Measurements from ENCODE around the gene USP34. TPM values are rescaled to one million over a fixed set of nuclear protein-coding genes. Genes with fewer than 3 reads are reported as not detected.

Gene USP34
- total and polyA plus RNA-seq, 2 of the 8 experiments (the other 6 are each of a cell fraction or from before 2014, with no cell fraction given) = 56.7 to 91.7 TPM

DNA sequence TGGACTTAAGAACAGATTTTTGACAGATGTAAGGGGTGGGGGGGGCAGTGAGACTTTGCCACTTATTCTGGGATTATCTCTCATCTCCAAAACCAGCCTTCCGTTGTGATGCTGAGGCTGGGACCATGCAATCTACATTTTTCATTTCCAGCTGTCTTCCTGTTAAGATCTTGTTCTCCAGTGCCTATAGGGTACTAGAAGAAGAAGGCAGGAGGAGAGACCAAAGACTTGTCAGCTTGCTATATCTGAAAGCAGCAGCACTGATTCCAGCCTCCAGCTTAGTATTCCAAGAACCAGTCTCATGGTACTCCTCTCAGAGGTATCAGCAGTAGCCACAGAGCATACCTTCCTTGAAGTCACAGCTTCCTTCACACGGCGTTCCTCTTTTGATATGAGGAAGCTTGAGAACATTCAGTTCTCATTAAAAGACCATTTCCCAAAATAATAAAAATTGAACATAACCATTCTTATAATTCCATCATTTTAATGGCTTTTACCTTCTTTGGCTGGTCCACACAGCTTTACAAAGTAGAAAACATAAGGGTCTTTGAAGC lies 49.8 kb downstream of the USP34 start:
- TF ChIP-seq EP300 (IDR thresholded peaks at IDR 0.05; ENCODE audit: borderline replicate concordance in 1 of 2, low read depth in 2 of 2, low read length in 2 of 2) (no peak), SIRT6 (IDR thresholded peaks at IDR 0.05; ENCODE audit: low read length) (no peak), EZH2 (IDR thresholded peaks at IDR 0.05; ENCODE audit: low read depth, low read length, severe bottlenecking) (no peak), CBX5 (IDR thresholded peaks at IDR 0.05; ENCODE audit: low read depth, low read length) (no peak)
- H2AK5ac ChIP-seq (ENCODE audit: low read depth, low read length) = no peak overlapping the region
- no peak overlapping the region for H2BK120ac ChIP-seq (replicated peaks; ENCODE audit: low read depth, low read length)
- peaks cover 15 to 79% of the 10 kb centered on the region in 2 experiments for H3K79me2 ChIP-seq (ENCODE audit: control insufficient read depth in 1 of 2, insufficient read depth in 2 of 2, low read length in 2 of 2)
- ChIA-PET POLR2A (ENCODE audit: partially characterized antibody) (interaction anchor here (0.6 to 1.7 kb wide), 3 partner anchors 51 to 82 kb away, joined by 3 to 4 read pairs (median 4); no protein-coding TSS in a partner anchor), CTCF (ENCODE audit: partially characterized antibody) (interaction anchor here (0.9 kb wide), 1 partner anchor 25 kb away, joined by 3 read pairs; no protein-coding TSS in a partner anchor)
- H2BK12ac ChIP-seq (ENCODE audit: low read depth, low read length) = no peak overlapping the region
- no peak overlapping the region for H4K91ac ChIP-seq (replicated peaks; ENCODE audit: insufficient read length, low read length)
- H3K9ac ChIP-seq (replicated peaks in 1 of 4; ENCODE audit: extremely low read depth in 1 of 4, low read depth in 3 of 4, low read length in 3 of 4) = no peak overlapping the region
- H3K4me3 ChIP-seq (ENCODE audit: extremely low read depth in 1 of 4, insufficient read depth in 2 of 4, low read depth in 3 of 4, low read length in 4 of 4) = no peak overlapping the region
- no peak overlapping the region for H2BK5ac ChIP-seq (ENCODE audit: low read depth, low read length)
- H3K27ac ChIP-seq (ENCODE audit: low read depth, low read length) = no peak overlapping the region
- H3K9me3 ChIP-seq (ENCODE audit: insufficient read depth in 2 of 2, low read depth in 1 of 2, low read length in 1 of 2) = no peaks in the 10 kb centered on the region
- no peak overlapping the region for H3K56ac ChIP-seq (replicated peaks; ENCODE audit: insufficient read length, low read depth, low read length)
- peaks cover 4 to 10% of the 10 kb centered on the region in 2 experiments for H4K20me1 ChIP-seq (replicated peaks in 1 of 2; ENCODE audit: control insufficient read depth in 1 of 2, insufficient read depth in 2 of 2, low read length in 2 of 2)
- no peak overlapping the region for H3K14ac ChIP-seq (ENCODE audit: insufficient read length)
- peaks cover 3% of the 10 kb centered on the region for H3K79me1 ChIP-seq (ENCODE audit: low read depth, low read length)
- WGBS, 2 experiments (ENCODE audit: extremely low coverage in 1 of 2, insufficient coverage in 1 of 2, insufficient read length in 1 of 2, insufficient replicate concordance in 2 of 2, low coverage in 1 of 2, low lambda C conversion rate in 2 of 2, missing lambda C conversion rate in 1 of 2) = 89% methylated on average over 3 of the region's 3 CpGs; no CpG with 5 or more reads in 1 of the 2 experiments
- H3K27me3 ChIP-seq (replicated peaks in 1 of 4; ENCODE audit: control insufficient read depth in 3 of 4, extremely low read depth in 1 of 4, insufficient read depth in 3 of 4, low read length in 3 of 4) = no peaks in the 10 kb centered on the region
- no peak overlapping the region for H3K23ac ChIP-seq (ENCODE audit: insufficient read length)
- H3K18ac ChIP-seq (ENCODE audit: extremely low read depth, low read length) = no peak overlapping the region
- no peaks in the 10 kb centered on the region; a peak in 2 of 8 replicates for H3K36me3 ChIP-seq (ENCODE audit: control insufficient read depth in 2 of 4, insufficient read depth in 4 of 4, low read length in 3 of 4)
- H4K5ac ChIP-seq (ENCODE audit: insufficient read length, low read depth, low read length) = no peak overlapping the region
- no peak for DNase-seq (ENCODE audit: low read depth in 1 of 2, low spot score in 2 of 2)
- no peak overlapping the region for H4K8ac ChIP-seq (ENCODE audit: extremely low read depth, insufficient read depth, low read length)
- no peak overlapping the region for H3K4me2 ChIP-seq (ENCODE audit: insufficient read depth in 1 of 2, low read depth in 2 of 2, low read length in 2 of 2)
- H3K4ac ChIP-seq (replicated peaks; ENCODE audit: insufficient read length, low read depth, low read length) = no peak overlapping the region
- peaks cover 0 to 7% (median 4%) of the 10 kb centered on the region in 4 experiments; a peak in 3 of 7 replicates for H3K4me1 ChIP-seq (replicated peaks in 1 of 4; ENCODE audit: control insufficient read depth in 3 of 4, insufficient read depth in 4 of 4, low read length in 3 of 4)
- FAIRE-seq = no peak
- no peak overlapping the region for H2BK15ac ChIP-seq (ENCODE audit: low read length)
- H3K23me2 ChIP-seq (ENCODE audit: low read depth, low read length) = no peaks in the 10 kb centered on the region
- no peak overlapping the region for H2BK20ac ChIP-seq (ENCODE audit: low read length)
- no peak overlapping the region for H2AFZ ChIP-seq (ENCODE audit: low read length)

Data from H1 (cell line).